HG02981 (cell line): ENCODE measurements around the gene OR2AJ1.

Experiments used
- ATAC-seq: cut with Tn5 transposase; IDR thresholded peaks from one replicate; pipeline ENCODE4 v1.9.1; 2021; ENCODE audit warnings: mild to moderate bottlenecking, moderate library complexity; ENCODE audit not compliant: unreplicated experiment

The OR2AJ1 gene, protein sequence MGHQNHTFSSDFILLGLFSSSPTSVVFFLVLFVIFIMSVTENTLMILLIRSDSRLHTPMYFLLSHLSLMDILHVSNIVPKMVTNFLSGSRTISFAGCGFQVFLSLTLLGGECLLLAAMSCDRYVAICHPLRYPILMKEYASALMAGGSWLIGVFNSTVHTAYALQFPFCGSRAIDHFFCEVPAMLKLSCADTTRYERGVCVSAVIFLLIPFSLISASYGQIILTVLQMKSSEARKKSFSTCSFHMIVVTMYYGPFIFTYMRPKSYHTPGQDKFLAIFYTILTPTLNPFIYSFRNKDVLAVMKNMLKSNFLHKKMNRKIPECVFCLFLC

DNA sequence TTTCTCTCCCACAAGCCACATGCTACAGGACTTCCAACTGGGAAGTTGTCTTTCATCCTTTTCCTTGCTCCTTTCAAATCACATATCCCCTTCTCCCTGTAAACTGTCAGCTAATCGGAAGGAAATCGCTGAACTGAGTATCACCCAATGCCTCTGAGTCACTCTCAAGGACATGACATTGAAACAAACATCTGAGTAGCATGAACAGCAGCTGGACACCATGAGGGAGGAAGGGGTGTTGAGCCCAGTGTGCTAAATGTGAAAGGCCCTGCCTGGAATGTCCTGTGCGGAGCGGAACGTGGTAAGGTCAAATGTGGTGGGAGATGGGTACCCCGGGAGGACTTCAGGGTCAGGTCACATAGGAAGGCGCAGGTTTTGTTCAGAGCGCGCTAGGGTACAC is at the start of gene OR2AJ1:
OR2AJ1 (plus strand) TSS at position 22 of the 400 bp plus-strand sequence. CDS start 8,880 bp downstream, outside the sequence.
- ATAC-seq, result no peak

DNA sequence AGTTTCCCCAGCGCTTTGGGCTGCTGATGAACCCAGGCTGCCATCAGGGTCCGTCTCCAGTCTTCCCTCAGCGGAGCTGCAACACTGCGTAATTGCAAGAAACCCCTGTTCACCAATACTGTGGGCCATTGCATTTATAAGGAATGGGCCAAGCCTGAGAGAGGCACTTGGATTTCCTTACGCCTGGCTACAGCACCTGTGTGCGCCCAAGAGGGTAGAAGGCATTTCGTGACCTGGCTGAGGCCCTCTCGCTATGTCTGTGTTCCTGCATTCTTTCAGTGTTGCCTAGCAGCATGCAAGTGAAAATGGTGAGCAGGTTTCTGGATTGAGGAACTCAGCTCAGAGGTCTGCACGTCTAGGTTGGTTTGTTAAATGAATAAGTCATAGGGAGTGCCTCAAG is 41.3 kb upstream of the OR2AJ1 start:
- ATAC-seq, result no peak

DNA sequence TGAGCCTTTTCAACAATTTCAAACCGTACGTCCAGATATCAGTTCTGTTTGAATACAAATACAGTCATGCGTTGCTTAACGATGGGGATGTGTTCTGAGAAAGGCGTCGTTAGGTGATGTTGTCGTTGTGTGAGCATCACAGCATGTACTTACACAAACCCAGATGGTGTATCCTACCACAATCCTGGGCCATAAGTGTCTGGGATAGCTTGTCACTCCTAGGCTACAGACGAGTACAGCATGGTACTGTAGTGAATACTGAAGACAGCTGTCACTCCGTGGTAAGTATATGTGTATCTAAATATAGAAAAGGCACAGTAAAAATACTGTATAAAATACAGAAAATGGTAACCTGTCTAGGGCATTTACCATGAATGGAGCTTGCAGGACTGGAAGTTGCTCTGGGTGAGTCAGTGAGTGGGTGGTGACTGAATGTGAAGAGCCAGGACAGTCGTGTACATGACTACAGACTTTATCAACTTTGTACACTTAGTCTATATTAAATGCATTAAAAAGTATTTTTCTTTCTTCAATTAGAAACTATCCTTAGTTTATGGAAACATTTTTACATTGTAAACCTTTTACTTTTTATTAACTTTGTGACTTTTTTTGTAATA is 39.8 kb upstream of the OR2AJ1 start:
- ATAC-seq, result no peak

DNA sequence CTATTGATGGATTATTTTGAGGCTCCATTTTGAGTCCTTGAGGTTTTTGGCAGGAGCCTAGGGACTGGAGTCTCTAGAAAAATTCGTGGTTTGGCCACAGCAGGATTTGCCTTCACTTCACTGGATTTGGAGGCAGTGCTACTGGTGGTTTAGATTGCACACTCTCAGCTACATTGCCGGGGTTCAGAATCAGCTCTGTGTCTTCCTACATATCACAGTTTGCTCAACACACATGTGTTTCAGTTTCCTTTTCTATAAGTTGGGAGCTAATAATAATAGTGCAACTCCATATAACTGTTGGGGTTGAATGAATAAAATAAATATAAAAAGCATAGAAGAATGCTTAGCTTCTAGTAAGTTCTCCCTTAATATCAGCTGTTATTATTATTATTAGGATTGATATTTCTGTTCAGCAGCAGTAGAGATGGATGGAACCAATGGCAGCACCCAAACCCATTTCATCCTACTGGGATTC is 29.5 kb upstream of the OR2AJ1 start, which contains the start of gene OR2W3:
OR2W3 (plus strand) TSS at position 425 of the 475 bp plus-strand sequence; CDS start at position 425, 0 bp downstream.
- ATAC-seq, result no peak

DNA sequence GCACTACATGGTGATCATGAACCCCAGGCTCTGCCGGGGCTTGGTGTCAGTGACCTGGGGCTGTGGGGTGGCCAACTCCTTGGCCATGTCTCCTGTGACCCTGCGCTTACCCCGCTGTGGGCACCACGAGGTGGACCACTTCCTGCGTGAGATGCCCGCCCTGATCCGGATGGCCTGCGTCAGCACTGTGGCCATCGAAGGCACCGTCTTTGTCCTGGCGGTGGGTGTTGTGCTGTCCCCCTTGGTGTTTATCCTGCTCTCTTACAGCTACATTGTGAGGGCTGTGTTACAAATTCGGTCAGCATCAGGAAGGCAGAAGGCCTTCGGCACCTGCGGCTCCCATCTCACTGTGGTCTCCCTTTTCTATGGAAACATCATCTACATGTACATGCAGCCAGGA is 28.7 kb upstream of the OR2AJ1 start:
- no peak for ATAC-seq

DNA sequence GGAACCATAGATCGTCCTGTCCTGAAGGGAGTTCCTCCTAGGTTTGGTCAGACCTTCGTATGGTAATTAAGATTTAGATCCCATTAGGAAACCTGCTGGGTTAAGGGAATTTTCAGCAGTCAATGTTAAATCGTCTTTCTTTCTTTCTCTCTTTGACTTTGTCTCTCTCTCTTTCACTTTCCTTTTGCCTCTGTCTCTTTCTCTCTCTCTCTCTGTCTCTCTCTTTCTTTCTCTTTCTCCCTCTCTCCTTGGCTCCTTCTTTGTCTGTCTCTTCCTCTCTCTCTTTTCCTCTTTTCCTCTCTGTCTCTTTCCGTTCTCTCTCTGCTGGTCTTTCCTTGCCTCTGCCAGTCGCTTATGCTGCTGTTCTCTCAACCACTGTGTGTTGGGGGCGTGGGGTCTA is 20.6 kb upstream of the OR2AJ1 start:
- ATAC-seq, result no peak

DNA sequence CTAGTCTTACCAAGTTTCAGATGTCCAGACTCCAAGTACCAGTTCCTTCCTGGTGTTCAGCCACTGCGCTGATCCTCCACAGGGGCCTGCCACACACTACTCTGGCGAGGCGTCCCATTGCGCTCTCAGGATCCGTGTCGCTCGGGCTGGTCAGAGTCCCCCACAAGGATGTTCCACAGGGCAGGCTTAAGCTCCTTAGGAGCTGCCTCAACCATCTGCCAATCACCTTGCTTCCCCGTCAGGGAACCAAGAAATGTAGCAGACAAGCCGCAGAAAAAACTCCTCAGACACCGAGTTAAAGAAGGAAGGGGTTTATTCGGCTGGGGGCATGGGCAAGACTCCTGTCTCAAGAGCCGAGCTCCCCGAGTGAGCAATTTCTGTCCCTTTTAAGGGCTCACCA is 19.5 kb upstream of the OR2AJ1 start:
- no peak for ATAC-seq

DNA sequence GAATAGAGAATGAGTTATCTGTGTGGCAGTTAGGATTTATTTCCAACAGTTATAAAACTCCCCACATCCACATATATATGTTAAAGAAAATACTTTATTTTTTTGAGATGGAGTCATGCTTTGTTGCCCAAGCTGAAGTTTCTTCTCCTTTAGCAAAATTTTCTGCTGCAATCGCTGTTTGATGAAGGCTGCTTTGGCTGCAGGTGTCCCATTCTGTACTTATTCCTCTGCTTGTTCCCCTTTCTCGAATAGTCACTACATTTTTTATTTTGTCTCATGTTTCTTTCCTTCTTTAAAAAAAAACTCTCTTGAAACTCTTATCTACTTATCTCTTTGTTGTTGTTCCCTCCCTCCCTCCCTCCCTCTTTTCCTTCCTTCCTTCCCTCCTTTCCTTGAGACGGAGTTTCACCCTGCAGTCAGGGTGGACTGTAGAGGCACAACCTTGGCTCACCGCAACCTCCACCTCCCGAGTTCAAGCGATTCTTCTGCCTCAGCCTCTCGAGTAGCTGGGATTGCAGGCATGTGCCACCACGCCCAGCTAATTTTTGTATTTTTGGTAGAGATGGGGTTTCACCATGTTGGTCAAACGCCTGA is 18.7 kb upstream of the OR2AJ1 start:
- no peak for ATAC-seq

DNA sequence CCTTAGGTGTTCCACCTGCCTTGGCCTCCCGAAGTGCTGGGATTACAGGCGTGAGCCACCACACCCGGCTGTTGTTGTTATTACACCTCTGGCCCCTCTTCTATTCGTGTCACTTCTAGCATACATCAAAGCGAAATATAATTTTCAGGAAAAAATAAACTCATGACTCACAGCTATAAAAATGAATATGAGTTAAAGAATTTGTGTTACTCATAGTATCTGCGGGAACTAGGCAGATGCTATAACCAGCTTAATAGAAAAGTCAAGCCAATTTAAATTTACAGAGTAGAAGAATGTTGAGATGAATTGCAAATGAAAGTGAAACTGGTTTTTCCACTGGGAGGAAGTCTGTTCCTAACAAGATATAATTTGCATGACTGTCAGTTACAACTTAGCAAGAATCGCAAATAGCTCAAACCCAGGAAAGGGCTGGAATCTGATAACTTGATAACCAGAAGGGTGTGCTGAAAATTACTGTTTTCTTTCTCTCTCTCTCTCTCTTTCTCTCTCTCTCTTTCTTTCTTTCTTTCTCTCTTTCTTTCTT is 18.1 kb upstream of the OR2AJ1 start:
- ATAC-seq, result no peak

DNA sequence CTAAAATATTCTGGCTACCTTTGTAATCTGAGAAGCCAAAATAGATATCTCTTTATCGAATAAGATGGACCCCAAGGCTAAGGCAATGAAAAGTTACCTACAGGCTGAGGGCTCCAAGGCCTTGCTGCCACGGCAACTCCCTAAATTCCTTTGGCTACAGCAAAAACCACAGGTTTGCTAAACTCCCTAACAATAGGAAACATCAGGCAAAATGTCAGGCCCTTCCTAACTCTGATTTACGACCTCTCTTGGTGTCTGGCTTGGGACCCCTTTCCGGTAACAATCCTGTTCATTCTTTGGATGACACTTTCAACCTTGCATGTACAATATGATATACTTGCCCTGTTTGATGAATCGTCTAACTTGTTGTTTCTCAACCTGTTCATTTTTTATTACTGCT is 15.9 kb upstream of the OR2AJ1 start:
- no peak for ATAC-seq

DNA sequence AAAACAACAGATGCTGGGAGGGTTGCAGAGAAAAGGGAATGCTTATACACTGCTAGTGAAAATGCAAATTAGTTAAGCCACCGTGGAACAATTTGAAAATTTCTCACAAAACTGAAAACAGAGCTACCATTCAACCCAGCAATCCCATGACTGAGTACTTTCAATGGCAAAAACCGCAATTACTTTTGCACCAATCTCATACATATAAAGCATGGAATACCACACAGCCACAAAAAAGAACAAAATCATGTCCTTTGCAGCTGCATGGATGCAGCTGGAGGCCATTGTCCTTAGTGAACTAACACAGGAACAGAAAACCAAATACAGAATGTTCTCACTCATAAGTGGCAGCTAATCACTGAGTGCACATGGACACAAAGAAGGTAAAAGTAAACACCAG is 10.9 kb upstream of the OR2AJ1 start:
- no peak for ATAC-seq

DNA sequence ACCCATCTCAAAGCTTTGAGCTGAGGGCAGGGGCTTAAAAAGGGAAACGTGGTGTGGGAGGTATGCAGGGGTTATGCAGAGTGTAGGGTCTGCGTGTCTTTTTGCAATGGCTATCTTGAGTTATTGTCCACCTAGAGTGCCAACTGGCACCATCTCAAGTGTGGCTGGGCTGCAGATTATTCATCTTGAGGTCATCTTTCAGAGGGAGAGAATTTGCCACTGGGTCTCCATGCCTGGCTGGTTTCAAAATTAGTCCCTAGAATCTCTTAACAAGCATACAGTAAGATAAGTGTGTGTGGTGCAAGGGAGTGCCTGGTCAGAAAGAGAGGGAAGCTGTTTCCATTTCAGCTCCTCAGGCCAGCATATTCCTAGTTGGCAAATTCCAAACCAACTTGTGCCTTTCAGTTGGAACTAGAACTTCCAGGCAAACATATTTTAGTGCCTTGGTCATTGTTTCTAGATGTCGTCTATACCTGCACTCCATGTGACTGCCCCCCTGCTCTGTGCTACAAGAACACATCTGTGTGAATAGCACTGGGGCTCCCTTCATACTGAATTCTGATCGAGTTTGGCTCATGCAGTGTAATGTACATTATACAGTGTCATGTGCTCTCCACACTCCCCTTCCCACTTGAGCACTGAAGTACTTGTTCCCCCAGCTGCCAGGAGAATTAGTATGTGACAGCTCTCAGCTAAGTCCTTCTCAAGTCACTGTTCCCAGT is 9.6 kb upstream of the OR2AJ1 start:
- ATAC-seq, result no peak

DNA sequence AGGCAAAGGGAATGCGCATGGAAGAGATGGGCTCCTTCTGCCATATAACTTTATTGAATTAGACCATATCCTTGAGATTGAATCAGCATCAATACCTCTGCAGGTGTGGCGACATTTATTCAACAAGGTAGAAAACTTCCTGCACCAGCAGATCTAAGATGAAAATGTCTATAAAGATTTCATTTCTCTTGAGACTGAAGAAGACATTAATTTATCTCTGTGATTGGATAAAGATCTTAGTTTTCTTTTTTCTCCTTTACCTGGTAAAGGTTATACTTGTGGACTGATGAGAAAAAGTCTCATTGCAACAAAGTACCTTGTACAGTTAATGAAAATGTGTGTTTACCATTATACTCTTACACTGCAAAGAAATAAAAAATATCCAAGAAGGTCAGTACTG is 4.7 kb upstream of the OR2AJ1 start, which contains the start of gene OR2T8:
OR2T8 (plus strand) TSS at position 301 of the 400 bp plus-strand sequence. CDS start 766 bp downstream, outside the sequence.
- ATAC-seq, result no peak

DNA sequence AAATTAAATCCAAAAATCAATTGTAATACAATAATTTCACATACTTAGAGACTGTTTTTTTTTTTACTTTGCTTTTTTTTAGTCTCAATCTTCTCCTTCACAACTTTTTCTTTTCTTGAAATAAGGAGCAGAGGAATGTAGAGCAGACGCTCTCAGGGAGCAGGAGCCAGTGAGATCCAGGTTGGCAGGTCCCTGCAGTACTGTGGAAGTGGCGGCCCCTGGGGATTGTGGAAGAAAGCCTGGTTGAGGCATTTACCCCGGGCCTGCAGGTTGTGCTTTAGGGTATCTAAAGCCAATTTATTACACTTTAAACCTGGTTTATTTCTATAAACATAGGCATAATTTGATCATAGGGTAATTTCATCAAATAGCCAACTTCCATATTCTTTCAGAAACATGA is 748 bp upstream of the OR2AJ1 start:
- no peak for ATAC-seq

DNA sequence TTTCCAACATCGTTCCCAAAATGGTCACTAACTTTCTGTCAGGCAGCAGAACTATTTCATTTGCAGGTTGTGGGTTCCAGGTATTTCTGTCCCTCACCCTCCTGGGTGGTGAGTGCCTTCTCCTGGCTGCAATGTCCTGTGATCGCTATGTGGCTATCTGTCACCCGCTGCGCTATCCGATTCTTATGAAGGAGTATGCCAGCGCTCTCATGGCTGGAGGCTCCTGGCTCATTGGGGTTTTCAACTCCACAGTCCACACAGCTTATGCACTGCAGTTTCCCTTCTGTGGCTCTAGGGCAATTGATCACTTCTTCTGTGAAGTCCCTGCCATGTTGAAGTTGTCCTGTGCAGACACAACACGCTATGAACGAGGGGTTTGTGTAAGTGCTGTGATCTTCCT is 9.3 kb downstream of the OR2AJ1 start:
- ATAC-seq, result no peak

DNA sequence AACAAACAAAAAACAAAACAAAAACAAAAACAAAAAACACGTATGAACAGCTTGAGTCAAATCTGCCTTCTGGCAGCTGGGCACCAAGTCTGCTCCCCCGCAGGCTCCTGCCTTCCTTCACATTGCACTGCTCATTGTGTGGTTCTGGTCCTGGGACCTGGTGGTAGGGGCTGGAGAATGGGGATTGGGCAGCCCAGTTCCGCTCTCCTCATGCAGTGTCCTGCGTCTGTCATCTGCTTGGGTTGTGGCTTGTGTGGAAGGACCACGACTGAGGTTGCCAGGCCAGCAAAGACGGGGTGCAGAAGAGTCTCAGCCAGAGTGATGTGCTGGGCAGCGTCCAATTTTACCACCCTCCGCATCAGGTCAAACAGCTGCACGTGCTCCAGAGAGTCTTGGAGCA is 11.1 kb downstream of the OR2AJ1 start:
- no peak for ATAC-seq

DNA sequence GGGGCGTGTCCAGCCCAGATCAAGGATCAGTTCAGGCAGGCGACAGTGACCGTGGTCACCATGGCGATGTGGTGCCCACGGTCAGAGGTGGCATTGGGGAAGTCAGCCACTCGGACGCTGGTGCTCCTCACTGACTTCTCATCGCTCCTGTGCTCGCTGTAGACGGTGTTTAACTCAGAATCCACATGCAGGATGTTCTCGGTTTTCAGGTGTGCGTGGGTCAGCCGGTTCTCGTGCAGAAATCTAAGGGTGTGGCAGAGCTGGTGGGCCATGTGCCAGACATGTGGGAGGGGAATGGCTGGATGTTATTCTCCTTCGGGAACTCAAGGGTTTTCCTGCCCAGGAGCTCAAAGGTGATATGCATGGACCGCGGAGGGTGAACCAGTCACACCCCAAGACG is 11.7 kb downstream of the OR2AJ1 start:
- no peak for ATAC-seq

DNA sequence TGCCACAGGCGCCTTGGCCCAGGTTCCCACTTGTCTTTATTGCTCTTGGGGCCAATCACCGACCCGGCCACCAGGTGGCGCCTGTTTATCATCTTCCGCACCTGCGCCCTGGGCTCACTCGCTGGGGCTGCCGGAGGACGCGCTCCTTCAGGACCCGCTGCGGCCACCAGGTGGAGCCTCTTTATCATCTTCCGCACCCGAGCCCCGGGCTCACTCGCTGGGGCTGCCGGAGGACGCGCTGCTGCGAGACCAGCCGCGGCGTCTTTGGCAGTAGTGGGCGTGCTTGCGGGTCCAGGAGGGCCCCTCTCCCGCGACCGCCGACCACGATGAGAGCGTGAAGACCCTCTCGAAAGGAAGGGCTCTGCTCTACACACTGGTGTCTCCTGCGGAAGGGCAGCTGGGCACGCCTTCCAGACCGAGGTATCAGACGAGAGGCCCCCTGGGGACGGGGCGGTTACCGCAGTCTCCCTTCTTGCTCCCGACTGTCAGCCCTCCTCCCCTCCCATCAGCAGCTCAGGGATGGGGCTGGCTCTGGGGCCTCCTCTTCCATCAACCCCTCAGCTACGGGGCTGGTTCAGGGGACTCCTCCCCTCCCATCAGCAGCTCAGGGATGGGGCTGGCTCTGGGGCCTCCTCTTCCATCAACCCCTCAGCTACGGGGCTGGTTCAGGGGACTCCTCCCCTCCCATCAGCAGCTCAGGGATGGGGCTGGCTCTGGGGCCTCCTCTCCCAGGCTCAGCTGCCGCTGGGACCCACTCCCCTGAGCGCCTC is 12.5 kb downstream of the OR2AJ1 start:
- peak; percentile 100 for ATAC-seq

DNA sequence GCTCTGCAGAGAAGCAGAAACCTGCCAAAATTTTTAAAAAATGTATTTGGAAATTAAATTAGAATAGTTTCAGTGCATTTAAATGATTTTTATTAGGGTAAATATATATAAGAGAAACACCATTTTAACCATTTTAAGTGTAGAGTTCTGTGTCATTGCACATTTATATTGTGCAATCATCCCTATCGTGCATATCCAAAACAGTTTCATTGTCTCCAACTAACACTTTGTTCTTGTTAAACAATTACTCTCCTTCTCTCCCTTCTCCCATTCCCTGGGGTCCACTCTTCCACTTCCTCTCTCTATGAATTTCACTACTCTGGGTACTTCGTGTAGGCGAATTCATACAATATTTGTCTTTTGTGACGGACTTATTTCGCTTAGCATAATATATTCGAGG is 17.9 kb downstream of the OR2AJ1 start:
- no peak for ATAC-seq

DNA sequence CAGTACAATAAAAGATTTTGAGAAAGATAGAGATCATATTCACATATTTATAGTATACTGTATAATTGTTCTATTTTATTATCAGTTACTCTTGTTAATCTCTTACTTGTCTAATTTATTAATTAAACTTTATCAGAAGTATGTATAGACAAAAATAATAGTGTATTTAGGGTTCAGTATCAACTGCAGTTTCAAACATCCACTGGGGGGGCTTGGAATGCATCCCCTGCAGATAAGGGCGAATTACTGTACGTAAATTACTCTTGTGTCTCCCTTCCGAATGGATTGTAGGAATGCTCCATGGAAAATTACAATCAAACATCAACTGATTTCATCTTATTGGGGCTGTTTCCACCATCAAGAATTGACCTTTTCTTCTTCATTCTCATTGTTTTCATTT is 23.9 kb downstream of the OR2AJ1 start, which contains the start of gene OR2L8:
OR2L8 (plus strand) TSS at position 301 of the 400 bp plus-strand sequence; CDS start at position 301, 0 bp downstream.
- ATAC-seq, result no peak
